ENCODE measurements around the gene DLGAP4. TPM values are rescaled to one million over a fixed set of nuclear protein-coding genes. Genes with fewer than 3 reads are reported as not detected.

Gene DLGAP4
- total and polyA plus RNA-seq, 2 of the 13 experiments (the other 11 are each of a cell fraction or from before 2014, with no cell fraction given): 15.2 to 26.7 TPM

- TF ChIP-seq ZNF503 (CRISPR knock-in tag; IDR thresholded peaks at IDR 0.05) (no peak), BORCS8-MEF2B (CRISPR knock-in tag; IDR thresholded peaks at IDR 0.05) (peak; percentile 98), ZNF282 (IDR thresholded peaks at IDR 0.05; ENCODE audit: partially characterized antibody) (no peak), AKAP8 (CRISPR knock-in tag; IDR thresholded peaks at IDR 0.05) (no peak), EEA1 (CRISPR knock-in tag; IDR thresholded peaks at IDR 0.05; ENCODE audit: borderline replicate concordance) (no peak), ZBTB34 (CRISPR knock-in tag; IDR thresholded peaks at IDR 0.05) (no peak), SP4 (CRISPR knock-in tag; IDR thresholded peaks at IDR 0.05) (peak; percentile 61; the same call in 1 of the 2 replicates), ZFP36L2 (CRISPR knock-in tag; IDR thresholded peaks at IDR 0.05) (peak; percentile 81; the same call in 1 of the 2 replicates), NR2C2 (CRISPR knock-in tag; IDR thresholded peaks at IDR 0.05; ENCODE audit: borderline replicate concordance) (no peak), ZSCAN25 (CRISPR knock-in tag; IDR thresholded peaks at IDR 0.05) (peak; percentile 57; the same call in 1 of the 2 replicates), TOPORS (CRISPR knock-in tag; IDR thresholded peaks at IDR 0.05) (peak; percentile 67; the same call in 1 of the 2 replicates), TBX3 (IDR thresholded peaks at IDR 0.05; ENCODE audit: borderline replicate concordance) (no peak), EZH2 (conservative IDR thresholded peaks at IDR 0.05; ENCODE audit: low read depth, low read length) (no peak), ZNF530 (CRISPR knock-in tag; IDR thresholded peaks at IDR 0.05; ENCODE audit: low read depth) (0 out of 2 replicates have a peak, but pooled peaks have one; percentile 76), POLR2AphosphoS5 (IDR thresholded peaks at IDR 0.05; ENCODE audit: low read depth, low read length) (no peak), ZNF710 (CRISPR knock-in tag; IDR thresholded peaks at IDR 0.05; ENCODE audit: borderline replicate concordance) (no peak), HOXA7 (CRISPR knock-in tag; IDR thresholded peaks at IDR 0.05) (no peak), ZNF629 (CRISPR knock-in tag; conservative IDR thresholded peaks at IDR 0.05) (no peak), HDAC6 (IDR thresholded peaks at IDR 0.05; ENCODE audit: low read depth, low read length) (no peak), ELF4 (CRISPR knock-in tag; IDR thresholded peaks at IDR 0.05; ENCODE audit: borderline replicate concordance) (no peak; the same call in 1 of the 2 replicates), ZNF256 (CRISPR knock-in tag; conservative IDR thresholded peaks at IDR 0.05) (peak; percentile 93), GZF1 (CRISPR knock-in tag; IDR thresholded peaks at IDR 0.05) (peak; percentile 61; the same call in 1 of the 2 replicates), ZBTB20 (CRISPR knock-in tag; IDR thresholded peaks at IDR 0.05; ENCODE audit: borderline replicate concordance, low read depth) (peak; percentile 81; the same call in 1 of the 2 replicates)
These were observed 38.5 kb downstream of the DLGAP4 start (continued) for GRCh38 chr20:36344517-36345132.

Measured in HepG2 (cell line).